Pulmonary artery endothelial cell (primary cell): ENCODE data around the gene MED14. TPM values are rescaled to one million over a fixed set of nuclear protein-coding genes. Genes with fewer than 3 reads are reported as not detected.
A peak's percentile ranks its signal among the peaks of the same experiment; 100 is the strongest.

ENCODE experiments used
- DNase-seq: peaks from one replicate; pipeline ENCODE4 v3.0.0-alpha.2; 2011; ENCODE audit warnings: low read depth, low spot score
- total RNA-seq: library from RNA; depleted of rRNA; stranded (reverse); fragments of >200 nt; gene quantifications from 2 replicates; pipeline ENCODE4 v1.2.3, GENCODE V29; 2014

MED14 gene
- total RNA-seq, 1 donor from 2014 or later, result 14.6 TPM

- no peak for DNase-seq
These were observed 71.3 kb downstream of the MED14 start for GRCh38 chrX:40663880-40664630.

DNA sequence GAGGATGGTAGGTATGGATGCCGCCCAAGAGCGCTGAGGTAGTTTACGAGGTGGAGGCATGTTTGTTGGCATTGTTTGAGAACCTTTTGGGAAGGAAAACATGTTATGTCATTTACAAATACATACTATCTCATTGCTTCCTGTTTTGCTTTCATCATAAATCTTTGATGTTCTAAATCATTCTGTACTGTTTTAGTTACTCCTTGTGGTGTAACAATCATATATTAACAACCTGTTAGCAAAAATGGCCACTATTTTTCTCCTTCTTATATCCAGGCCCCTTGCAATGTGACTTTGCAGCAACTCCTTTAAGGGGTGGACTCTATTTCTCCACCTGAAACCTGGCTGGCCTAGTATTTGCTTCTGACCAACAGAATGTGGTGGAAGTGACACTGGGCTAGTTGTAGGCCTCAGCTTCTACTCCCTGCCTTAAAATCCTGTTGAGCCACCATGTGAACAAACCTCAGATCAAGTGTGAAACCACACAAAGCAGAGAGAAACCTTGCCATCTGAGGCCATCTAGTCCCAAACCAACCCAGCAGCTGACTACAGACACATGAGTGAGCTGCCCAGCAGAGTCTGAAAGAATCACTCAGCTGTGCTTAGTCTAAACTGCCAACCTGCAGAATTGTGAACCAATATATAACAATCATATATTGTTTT is 72.1 kb downstream of the MED14 start:
- DNase-seq, result no peak

- no peak for DNase-seq
These were observed 73.9 kb downstream of the MED14 start for GRCh38 chrX:40661489-40661888.

DNA sequence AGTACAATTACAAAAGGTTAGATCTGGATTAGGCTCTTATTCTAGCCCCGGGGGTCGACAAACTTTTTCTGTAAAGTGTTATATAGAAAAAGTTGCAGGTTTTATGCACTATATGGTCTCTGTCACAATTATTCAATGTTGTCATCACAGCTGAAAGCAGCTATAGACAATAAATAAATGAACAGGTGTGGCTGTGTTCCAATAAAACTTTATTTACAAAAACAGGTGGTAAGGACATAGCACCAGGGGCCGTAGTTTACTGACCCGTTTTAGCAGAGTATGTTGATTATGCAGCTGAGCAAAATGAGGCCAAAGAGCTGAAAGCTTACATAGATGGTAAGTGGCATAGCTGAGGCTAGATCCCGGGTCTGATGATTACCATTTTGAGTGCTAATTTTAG is 75.0 kb downstream of the MED14 start:
- no peak for DNase-seq

DNA sequence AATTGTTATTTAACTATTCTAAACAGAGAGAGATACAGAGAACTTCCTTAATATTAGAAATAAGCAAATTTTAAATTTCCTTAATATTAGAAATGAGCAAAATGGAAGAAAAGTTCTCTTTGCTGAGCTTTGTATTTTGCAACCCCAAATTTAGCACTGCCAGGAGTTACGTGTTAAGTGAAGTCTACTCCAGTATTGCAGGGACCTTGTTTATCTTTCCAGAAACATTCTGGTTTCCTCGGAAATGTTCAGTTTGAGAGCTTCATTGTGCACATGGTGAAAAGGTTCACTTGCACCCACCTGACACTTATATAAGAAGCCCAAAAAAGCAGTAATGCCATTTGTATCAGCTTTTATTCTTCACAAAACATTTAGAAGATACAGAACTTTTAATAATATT is 81.8 kb downstream of the MED14 start:
- DNase-seq, result no peak

- no peak for DNase-seq
These were observed 82.7 kb downstream of the MED14 start for GRCh38 chrX:40652664-40653063.

DNA sequence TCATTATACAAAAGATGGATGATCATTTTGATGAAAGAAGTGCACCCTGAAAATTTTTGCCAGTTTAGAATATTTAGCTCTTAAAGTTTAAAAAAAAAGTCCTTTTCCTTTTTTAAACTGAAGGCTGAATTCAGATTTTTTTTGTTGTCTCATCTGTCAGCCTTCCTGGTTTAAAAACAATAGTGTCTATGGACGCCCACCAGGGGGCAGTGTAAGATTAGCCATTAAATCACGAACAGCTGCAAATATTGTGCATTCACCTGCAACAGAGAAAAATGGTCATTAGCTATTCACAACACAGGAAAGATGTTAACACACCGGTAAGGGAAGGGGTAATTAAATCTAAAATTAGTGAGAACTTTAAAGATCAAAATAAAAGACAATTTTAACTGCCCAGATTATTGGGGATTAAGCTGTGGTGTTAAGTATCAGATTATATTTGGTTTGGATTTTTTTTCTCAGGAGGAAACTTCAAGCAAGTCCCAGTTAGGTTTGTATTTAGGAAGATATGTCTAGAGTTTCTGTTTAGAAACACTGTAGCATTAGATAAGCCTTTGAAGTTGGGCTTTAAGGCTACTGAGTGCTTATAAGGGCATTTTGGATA is 83.6 kb downstream of the MED14 start:
- DNase-seq, result peak; percentile 36

GRCh38 chrX:40647307-40648197 is 87.8 kb downstream of the MED14 start, which contains the start of gene CXorf38:
CXorf38 (minus strand) TSS chrX:40647561; CDS start chrX:40647520, 41 bp downstream.
- DNase-seq, result peak; percentile 44

GRCh38 chrX:40646489-40647306 is 88.6 kb downstream of the MED14 start:
- no peak for DNase-seq

- peak; percentile 13 for DNase-seq
These were observed 90.5 kb downstream of the MED14 start for GRCh38 chrX:40644821-40645358.

- DNase-seq, result no peak
These were observed 91.2 kb downstream of the MED14 start for GRCh38 chrX:40644176-40644575.

DNA sequence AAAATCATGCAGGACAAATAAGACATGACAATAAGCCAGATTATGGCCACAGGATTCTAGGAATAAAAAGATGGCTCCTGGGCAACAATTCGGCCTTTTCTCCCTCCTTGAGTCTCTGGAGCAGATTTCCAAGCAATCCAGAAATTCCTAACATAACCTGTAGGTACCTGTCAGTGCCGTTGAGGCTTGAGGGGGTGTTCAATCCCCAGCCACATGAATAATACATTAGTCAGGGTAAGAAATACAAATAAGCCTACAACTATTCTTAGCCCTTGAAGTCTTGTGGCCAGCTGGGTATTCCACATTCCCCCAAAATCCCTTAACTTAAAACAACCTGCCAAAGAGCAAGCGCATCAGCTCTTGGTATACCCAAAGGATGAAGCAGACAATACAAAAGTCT is 97.7 kb downstream of the MED14 start:
- DNase-seq, result no peak

- no peak for DNase-seq
These were observed 103.1 kb downstream of the MED14 start for GRCh38 chrX:40632199-40632598.

GRCh38 chrX:40628506-40628905 is 106.8 kb downstream of the MED14 start:
- DNase-seq, result no peak

GRCh38 chrX:40625294-40625693 is 110.0 kb downstream of the MED14 start:
- no peak for DNase-seq

DNA sequence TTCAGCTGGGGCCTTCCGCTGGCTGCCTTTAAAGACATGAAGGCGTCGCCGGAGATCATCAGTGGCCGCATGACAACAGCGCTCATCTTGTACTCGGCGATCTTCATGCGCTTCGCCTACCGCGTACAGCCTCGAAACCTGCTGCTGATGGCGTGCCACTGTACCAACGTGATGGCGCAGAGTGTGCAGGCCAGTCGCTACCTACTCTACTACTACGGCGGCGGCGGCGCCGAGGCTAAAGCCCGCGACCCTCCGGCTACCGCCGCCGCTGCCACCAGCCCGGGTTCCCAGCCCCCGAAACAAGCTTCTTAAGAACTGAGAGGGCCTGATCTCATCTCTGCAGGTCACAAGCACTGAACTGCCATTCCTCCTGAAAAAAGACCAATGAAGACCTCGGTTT is 111.7 kb downstream of the MED14 start:
- DNase-seq, result no peak

DNA sequence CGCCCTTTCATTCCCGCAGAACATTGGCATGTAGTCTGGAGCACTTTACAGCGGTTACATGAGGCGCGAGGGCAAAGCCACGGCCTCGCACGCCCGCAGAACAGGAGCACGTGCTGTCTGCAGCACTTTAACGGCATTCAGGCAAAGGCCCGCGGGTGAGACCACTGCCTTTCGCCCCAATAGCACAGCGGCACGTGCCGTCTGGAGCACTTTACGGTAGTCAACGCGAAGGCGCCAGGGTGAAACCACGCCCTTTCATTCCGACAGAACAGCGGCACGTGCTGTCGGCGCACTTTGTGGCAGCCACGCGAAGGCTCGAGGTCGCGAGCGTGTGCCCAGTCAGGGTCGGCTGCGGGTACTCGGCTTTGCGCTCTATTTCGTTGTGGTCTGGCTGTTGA is 112.2 kb downstream of the MED14 start, which contains the start of gene MPC1L:
Gene MPC1L (plus strand): TSS at position 290 of the 398 bp plus-strand sequence. CDS start 138 bp downstream, outside the sequence.
- DNase-seq, result no peak

- DNase-seq, result no peak
These were observed 112.7 kb downstream of the MED14 start for GRCh38 chrX:40622479-40623138.

DNA sequence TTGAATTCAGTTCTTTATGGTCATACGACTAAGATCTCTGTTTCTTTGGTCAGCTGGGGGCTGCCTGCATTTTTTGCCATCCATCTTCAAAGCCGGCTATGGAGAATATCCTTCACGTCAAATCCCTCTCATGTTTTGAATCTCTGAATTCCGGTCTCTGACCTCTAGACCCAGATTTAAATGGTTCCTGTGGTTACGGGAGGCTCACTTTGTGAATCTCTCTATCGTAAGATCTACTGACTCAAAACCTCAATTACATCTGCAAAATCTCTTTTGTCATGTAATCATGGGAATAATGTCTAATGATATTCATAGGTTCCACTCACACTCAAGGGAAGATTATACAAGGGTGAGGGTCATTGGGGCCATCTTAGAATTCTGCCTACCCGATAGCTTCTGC is 117.8 kb downstream of the MED14 start:
- DNase-seq, result no peak

- DNase-seq, result no peak
These were observed 119.4 kb downstream of the MED14 start for GRCh38 chrX:40615976-40616375.
